NCI-H69 (cell line): ENCODE results near the gene CD164.
A peak's percentile ranks its signal among the peaks of the same experiment; 100 is the strongest.
"Not testable (repeated sequence)": the region's sequence is repeated elsewhere in the genome, so short reads cannot be mapped to it uniquely, and the experiment has no call there.

ENCODE experiments used
- DNase-seq: peaks from one replicate; lab custom pipeline; 2025; lab: John Stamatoyannopoulos, UW

Gene CD164

DNA sequence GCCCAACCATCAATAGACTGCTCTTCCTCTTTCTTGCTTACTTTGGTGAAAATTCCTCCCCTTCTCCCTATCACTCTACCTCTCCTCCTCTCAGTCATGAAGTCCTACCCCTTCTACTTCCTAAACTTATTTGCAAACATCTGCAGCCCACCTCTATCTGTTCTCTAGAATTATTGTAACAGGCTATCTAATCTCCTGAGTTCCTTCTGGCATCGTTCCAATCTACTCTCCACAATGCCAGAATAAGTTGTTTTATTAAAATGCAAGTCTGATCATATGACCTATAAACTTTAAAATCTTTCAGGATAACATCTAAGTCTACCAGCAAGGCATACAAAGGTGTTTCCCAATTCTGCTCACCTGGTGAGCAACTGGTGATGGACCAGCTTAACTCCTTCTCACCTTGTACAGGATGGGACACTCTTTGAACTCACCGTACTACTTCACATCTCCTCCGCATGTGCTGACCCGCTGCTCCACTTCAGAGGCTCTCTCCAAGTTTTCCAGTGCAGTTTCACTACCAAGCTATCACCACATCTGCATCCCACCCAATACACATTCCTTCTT lies 7.9 kb downstream of the CD164 start:
- no peak for DNase-seq

DNA sequence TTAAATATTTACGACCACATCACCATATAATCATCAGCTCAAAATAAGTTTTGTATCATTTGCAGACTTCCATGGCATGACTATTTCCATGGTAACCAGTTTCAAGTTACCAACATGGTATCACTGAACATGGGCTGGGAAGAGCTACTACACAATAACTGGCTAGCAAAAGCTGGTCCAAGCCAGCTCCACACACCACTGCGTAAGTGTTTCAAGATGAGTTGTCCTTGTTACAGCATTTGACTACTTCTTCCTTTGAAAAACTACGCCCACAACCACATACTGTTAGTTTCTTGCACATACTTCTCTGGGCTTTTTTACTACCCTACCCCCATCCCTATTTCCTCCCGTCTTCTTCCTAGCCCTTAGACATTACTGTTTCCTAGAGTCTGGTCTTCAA lies 8.5 kb downstream of the CD164 start:
- DNase-seq: no peak

DNA sequence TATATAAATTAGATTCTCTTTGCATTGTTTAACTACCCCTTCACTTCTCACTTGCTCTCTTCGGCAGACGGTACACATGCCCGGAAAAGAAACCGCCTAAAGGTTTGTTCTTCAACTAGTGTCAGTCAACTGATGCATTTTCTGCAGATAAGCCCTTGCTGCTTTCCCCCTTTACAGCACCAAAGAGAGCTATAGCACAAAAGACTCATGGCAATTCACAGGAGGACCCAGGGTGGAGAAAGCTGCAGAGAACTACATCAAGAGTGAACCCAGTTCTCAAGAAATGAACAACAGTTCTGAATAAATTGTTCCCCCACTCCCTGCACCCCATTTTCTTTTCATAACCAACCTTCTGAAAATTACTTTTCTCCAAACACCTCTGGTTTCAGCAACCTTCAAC lies 8.9 kb downstream of the CD164 start:
- no peak for DNase-seq

DNA sequence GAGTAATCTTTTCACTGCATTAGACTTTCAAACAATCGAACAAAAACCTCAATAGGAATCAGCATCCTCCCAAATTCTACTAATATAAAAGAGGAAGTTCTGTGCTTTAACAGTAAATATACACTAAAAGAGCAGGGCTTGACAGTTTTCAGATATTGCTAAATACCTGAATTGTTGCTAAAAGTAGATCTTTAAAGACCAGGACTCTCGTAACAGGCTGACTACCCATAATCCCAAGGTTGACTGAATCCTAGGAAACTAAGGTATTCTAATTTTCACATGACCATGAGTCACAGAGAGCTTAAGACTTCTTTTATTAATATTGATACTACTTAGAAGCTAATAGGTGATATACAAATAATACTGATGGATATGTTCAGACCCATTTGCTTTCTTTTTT lies 10.1 kb downstream of the CD164 start:
- DNase-seq: no peak

DNA sequence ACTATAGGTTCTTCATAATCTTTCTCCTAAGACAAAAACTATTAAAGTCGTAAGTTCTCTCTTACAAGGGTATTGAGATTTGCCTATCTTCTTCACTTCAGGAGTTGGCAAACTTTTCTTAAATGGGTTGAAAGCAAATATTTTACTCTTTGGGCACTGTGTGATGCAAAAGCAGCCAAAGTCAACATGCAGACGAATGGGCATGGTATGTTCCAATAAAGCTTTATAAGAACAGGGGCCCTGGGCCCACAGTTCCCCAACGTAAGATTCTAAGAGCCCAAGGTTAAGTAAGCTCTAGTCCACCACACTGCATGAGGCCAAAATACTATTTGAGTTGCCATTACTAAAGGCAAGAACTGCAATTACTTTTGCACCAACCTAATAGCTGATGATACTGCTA lies 11.5 kb downstream of the CD164 start:
- no peak for DNase-seq

DNA sequence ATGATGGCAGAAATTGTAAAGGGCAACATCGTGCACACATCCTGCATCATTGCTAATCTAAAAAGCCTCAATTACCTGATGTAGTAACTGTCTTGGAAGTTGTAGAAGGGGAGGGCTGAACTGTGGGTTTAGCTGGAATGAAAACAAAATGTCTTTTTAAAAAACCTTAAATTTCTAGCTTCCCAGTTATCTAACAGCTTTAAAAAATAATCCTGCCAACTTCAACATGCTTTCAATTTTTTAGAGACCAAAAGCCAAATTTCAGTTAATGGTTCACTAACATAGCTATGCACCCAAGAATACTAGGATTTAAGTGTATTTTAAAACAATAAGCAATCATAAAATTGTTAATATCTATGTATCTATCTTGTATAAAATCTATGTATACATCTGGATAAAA lies 11.9 kb downstream of the CD164 start:
- DNase-seq: no peak

DNA sequence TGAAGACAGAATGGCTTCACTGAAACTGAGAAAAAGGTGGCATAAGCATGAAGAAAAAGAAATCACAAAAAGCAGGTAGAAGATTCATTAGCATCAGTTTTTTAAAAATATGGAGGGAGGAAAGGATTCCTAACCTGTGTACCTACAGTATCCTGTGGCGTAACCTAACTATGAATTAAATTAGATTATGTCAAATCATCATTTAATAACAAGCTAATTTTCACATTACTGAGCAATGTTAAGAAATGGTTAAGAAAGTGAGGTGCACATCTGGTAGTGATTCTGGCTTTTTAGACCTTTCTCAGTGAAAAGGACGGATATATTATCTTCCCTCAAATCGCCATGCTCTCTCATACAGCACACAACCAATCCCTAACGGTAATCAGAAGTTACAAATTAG lies 12.5 kb downstream of the CD164 start:
- DNase-seq: no peak

DNA sequence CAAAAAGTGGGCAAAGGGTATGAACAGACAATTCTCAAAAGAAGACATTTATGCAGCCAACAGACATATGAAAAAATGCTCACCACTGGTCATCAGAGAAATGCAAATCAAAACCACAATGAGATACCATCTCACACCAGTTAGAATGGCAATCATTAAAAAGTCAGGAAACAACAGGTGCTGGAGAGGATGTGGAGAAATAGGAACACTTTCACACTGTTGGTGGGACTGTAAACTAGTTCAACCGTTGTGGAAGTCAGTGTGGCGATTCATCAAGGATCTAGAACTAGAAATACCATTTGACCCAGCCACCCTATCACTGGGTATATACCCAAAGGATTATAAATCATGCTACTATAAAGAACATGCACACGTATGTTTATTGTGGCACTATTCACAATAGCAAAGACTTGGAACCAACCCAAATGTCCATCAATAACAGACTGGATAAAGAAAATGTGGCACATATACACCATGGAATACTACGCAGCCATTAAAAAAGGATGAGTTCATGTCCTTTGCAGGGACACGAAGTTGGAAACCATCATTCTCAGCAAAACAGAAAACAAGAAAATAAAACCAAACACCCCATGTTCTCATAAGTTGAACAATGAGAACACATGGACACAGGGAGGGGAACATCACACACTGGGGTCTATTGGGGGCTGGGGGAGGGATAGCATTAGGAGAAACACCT lies 17.7 kb downstream of the CD164 start:
- not testable (repeated sequence) for DNase-seq

DNA sequence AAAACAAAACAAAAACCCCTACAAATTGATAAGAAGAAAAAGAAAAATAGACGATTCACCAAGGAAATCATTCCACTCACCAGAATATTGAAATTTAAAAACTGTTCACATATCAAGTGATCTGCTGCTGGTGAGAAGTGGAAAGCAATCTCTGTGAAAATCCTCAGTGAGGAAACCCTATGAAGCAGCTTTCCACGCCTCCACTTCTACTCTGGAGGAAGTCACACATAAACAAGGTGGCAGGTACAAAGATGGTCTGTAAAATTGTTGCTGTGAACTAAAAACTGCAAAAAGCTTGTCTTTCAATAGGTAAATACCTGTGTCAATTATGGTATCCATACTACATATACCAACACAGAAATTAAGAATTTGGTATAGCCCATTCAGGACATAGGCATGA lies 18.5 kb downstream of the CD164 start:
- DNase-seq: no peak

DNA sequence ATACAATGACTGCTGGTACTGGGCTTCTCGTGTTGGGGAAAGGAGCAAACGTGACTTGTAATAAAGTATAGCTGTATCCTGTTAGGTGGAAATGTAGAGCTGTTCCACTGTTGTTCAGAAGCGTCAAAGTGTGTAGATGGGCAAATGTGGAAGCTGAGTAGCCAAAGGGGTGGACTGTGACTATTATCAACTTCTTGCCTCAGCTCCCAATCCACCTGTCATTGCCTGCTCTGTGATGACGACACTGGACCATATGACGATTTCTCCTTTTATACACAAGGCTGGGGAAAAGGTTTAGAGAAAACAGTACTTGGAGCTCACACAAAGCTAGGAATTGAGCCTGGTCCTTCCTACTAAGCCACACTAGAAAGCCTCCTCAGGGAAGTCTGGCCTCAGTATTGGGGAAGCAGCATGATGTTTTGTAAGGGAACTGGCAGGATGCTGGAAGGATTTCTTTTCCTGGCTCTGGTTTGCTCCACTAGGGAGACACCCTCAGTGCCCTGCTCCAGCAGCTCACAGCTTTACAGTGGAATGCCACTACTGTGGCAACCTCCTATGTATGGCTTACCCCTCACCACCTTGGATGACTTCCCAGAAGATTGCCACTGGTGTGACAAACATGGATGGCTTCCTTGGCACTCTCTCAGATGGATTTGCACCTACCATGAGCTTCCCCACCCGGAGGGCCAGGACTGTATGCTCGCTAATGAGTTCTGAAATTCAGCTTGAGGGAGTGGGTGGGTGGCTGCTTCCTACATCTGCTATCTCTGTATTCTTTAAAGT lies 20.0 kb downstream of the CD164 start:
- DNase-seq: no peak

DNA sequence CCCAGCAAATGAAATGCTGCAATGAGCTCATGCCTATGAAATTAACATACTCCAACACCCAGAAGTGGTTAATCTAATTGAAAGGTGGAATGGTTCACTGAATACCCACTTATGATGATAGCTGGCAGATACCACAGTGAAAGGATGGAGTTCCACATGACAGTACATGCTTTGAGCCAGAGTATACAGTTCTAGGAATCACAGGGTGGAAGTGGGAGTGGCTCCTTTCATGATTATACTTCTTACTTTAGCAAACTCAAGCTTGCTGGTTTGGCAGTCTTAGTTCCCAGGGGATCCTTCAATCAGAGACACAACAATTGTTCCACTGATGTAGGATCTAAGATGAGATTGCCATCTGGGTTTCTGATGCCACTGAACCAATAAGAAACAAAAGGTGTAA lies 21.5 kb downstream of the CD164 start:
- no peak for DNase-seq

DNA sequence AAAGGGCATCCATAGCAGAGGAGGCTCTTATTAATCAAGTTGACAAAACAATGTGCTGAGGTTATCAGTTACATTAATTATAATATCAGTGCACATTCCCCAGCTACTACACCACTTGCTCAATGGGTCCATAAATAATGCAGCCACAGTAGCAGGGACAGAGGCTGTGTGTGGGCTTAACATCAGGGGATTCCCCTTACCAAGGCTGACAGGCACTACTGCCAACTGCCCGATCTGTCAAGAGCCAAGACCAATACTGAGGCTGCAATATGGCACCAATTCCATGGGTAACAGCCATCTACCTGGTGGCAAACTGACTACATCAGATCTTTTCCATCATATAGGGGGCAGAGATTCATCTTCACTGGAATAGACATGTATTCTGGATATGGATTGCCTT lies 22.0 kb downstream of the CD164 start:
- no peak for DNase-seq

DNA sequence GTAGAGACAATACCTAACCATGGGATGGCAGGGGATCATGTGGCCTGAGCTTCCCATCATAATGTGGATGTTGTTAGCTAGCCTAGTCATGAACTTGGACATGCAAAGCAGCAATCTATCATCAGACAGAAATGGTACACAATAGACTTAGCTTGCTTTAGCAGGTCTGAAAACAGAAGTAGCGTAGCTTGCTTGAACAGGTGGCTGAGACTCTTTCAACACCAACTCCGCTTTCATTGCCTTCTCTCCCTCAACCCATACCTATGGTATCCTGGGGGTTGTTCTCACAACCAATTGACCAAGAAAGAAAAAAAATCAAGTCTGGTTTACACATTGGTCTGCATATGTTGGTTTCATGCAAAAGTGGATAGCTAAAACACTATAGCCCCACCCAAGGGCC lies 23.0 kb downstream of the CD164 start:
- DNase-seq: no peak

DNA sequence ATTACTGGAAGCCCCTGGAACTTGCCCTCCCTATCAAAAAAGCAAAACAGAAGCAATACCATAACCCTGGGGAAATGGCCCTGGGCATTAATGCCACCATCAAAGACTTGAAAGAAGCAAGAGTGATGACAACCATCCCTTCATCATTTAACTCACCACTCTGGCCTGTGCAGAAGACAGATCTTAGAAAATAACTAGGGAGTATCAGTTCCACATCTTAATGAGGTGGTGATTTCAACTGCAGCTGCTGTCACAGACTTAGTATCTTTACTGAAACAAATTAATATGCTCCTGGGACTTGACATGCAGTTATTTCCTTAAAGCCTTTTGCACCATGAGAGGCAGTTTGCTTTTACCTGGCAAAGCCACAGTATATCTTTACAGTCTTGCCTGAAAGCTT lies 24.1 kb downstream of the CD164 start:
- no peak for DNase-seq

DNA sequence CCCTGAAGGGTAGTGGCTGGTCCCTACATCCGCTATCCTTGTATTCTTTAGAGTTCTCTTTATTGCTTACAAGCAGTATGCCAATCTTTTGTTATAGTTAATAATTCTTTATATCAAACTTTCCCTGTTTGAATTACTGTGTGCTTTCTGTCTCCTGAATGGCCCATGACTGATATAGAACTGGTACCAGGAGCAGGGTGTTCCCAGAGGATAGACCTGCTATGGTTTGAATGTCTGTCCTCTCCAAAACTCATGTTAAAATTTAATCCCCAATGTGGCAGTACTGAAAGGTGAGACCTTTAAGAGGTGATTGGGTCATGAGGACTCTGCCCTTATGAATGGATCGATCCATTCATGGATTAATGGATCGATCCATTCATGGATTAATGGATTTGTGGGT lies 26.0 kb downstream of the CD164 start:
- DNase-seq: no peak

DNA sequence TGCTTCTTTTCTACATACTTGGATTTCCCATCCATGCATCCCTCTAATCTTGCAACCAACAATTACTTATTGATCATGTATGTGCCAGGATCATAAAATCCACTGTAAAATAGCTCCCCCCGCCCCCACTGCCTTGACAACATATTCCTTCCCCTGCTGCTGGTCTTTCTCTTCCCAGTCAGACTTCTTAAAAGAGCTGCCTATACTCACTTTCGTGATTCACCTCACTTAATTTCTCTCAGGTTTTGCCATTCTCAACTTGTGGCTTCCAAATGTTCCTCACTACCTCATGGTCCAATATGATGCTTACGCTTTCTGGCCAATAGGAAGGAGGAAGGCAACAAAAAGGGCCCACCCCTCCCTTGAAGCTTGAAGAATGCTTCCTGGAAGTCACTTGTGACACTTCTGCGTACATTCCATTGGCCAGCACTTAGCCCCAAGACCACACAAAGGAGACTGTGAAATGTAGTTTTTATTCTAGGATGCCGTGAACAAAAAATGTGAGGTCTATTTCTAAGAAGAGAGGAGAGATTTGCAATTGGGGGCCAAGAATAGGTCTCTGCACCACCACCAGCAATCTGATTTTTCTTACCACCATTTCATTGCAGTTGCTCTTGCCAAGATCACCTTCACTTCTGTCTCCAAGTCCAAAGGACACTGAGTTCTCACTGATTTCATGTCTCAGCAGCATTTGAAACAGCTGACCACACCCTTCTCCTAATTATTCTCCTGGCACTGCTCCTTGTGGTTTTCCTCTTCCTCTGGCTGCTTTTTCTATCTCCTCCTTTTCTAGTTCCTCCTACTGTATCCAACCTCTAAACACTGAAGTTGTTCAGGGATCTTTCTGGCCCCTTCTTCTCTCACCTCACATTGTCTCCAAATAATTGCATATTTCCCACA lies 30.8 kb downstream of the CD164 start:
- DNase-seq: no peak

DNA sequence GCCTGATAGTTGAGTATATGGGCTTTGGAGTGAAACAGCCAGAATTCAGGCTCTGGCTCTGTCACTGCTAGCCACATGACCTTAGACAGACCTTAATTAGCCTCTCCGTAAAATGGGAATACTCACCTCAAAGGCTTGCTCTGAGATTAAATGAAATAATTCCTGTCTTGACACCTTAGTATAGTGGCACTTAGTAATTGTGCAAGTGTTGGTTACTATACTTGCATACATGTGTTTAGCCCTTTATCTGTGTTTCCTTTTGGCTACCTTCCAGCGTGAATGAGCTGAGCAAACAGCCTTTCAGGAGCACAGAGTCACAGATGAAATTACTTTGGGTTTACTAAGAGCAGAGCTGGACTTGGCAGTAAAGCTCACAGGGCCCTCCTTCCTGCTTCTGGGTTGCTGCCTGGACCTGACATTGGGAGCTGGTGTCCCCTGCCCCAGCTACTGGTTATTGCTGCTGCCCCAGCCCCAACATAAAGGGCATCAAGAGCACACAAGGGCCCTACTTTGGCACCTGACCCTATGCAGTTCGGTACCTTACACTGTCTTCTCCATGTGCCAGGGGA lies 32.8 kb downstream of the CD164 start:
- peak; percentile 84 for DNase-seq

DNA sequence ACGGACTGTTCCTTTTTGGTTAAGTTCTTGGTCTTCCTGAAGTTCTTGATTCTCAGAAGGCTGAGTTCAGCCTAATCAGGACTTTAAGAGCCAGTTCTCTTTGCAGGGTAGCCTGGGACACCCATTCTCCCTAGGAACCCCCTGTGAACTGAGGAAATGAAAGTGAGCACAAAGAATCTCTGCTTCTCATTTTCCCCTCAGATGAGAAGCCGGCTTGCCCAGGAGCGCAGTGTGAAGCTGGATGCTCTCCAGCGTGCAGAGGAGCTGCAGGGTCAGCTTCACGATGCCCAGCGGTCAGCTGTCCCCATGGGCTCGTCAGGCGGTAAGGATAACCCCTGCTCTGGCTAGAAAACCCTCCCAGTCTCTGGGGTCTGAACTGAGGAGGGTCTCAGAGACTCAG lies 34.0 kb downstream of the CD164 start:
- no peak for DNase-seq

DNA sequence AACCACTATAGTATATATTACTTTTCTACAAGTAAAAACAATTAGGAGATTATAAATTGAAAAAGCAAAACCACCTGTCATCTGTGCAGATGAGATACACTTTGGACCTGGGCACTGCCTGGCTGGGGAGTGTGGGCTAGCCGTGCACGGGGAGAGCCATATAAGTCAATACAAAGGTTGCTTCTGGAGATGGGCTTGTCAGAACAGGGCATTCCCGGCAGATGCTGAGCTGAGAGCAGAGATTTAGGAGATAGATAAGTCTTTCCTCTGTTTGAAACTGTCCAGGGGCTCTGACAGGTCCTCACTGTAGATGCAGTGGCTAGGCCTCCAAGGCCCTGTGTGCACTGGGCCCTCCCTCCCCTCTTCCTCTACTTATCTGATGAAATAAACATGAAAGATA lies 34.5 kb downstream of the CD164 start:
- no peak for DNase-seq

DNA sequence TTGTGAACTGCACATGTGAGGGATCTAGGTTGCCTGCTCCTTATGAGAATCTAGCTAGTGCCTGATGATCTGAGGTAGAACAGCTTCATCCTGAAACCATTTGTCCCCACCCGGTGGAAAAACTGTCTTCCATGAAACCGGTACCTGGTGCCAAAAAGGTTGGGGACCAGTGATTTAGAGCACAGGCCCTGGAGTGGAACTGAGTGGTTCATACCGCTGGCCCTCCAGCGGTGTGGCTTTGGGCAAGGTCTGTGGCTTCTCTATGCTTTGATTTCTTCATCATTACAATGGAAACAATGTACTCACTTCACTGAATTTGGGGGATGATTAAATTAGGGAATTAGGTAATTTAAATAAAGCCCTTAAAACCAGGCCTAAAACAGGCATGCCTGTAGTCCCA lies 36.3 kb downstream of the CD164 start:
- DNase-seq: no peak

DNA sequence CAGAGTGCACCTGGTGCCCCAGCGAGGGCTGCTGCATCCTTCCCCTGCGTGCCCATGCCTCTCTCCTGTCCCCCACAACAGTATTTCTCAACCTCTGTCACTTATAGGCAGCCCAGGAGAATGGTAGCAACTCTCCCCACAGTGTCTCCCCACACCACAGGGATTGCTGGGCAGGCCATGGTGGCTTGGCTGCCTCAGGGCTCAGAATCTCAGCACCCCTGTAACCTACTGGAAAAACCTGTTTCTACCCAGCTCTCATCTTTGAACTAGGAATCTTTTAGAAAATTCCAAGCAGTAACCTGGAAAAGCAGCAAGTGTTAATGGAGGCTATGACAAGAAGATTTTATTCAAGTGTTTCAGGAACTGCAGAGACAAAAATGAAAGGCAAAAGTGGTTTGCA lies 38.0 kb downstream of the CD164 start:
- no peak for DNase-seq

DNA sequence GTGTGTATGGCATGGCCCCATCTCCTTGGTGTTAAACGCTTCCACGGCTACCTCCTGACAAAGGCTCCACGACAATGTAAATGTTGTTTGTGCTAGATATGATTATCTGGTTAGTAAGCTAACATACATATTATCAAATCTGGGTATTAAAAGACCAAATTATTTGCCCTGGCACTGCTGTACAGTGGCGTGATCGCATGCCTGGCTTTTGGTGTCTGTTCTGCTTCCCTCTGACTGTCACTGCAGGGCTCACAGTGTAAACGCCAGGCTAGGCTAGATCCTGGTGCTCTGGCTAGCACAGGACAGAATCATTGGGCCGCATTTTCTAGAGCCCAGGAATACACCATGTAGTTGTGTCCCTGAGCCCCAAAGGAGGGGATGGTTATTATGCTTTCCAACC lies 38.7 kb downstream of the CD164 start:
- DNase-seq: no peak
